ENCODE measurements around the gene LMO4. TPM values are rescaled to one million over a fixed set of nuclear protein-coding genes. Genes with fewer than 3 reads are reported as not detected.

Gene LMO4
- total RNA-seq, result 73.3 and 76.7 TPM in 2 replicates

GRCh38 chr1:87328272-87329050, at the start of gene LMO4:
Gene LMO4, plus strand, starts transcription at chr1:87328880. Its CDS starts 3,136 bp downstream, at chr1:87332016.

Measured in bronchus fibroblast of lung (primary cell).